Measurements from ENCODE around the gene PTTG2. TPM values are rescaled to one million over a fixed set of nuclear protein-coding genes. Genes with fewer than 3 reads are reported as not detected.

Gene PTTG2
- polyA plus RNA-seq, 1 of the 3 experiments (the other 2 are of a cell fraction), result not detected

GRCh38 chr4:37914539-37914938, 45.7 kb upstream of the PTTG2 start:
- Histone ChIP-seq H2AFZ (ENCODE audit: low read depth) (no peak overlapping the region), H3K4me1 (ENCODE audit: control insufficient read depth in 1 of 2, insufficient read depth in 2 of 2, low read depth in 1 of 2, low read length in 1 of 2) (no peaks in the 10 kb centered on the region), H3K9ac (no peak overlapping the region), H3K4me2 (no peak overlapping the region), H3K27ac (ENCODE audit: low read depth in 2 of 2, low read length in 1 of 2) (no peak overlapping the region), H3F3A (replicated peaks; ENCODE audit: insufficient read depth) (no peaks in the 10 kb centered on the region), H3K79me2 (ENCODE audit: insufficient read depth) (no peaks in the 10 kb centered on the region), H3K9me3 (no peaks in the 10 kb centered on the region), H4K20me1 (ENCODE audit: insufficient read depth) (no peaks in the 10 kb centered on the region), H3K27me3 (ENCODE audit: insufficient read depth) (peaks cover 15% of the 10 kb centered on the region; the same call in 1 of the 2 replicates), H3K36me3 (replicated peaks in 1 of 2; ENCODE audit: control insufficient read depth in 1 of 2, insufficient read depth in 2 of 2, low read length in 1 of 2) (no peaks in the 10 kb centered on the region), H3K4me3 (ENCODE audit: low read depth in 2 of 2, low read length in 1 of 2) (no peak overlapping the region), H3K9me2 (no peaks in the 10 kb centered on the region)
- ChIA-PET POLR2A (no interaction called here), CTCF (no interaction called here)
- DNase-seq, result no peak
- TF ChIP-seq RXRA (IDR thresholded peaks at IDR 0.05; ENCODE audit: borderline replicate concordance, low read depth) (no peak), TCF12 (IDR thresholded peaks at IDR 0.05) (no peak), GATA2 (CRISPR knock-in tag; IDR thresholded peaks at IDR 0.05) (no peak), NFIC (IDR thresholded peaks at IDR 0.05; ENCODE audit: borderline replicate concordance) (no peak), CTCF (IDR thresholded peaks at IDR 0.05) (no peak)
- WGBS (ENCODE audit: low lambda C conversion rate), result 44% methylated on average over 3 of the region's 3 CpGs

- H3K9me3 ChIP-seq, result no peaks in the 10 kb centered on the region
- no peak overlapping the region for H3K27ac ChIP-seq (ENCODE audit: low read depth in 2 of 2, low read length in 1 of 2)
- no peaks in the 10 kb centered on the region for H3K9me2 ChIP-seq
- 71% methylated on average over 7 of the region's 7 CpGs for WGBS (ENCODE audit: low lambda C conversion rate)
- H3K4me1 ChIP-seq (ENCODE audit: control insufficient read depth in 1 of 2, insufficient read depth in 2 of 2, low read depth in 1 of 2, low read length in 1 of 2), result no peaks in the 10 kb centered on the region
- H2AFZ ChIP-seq (ENCODE audit: low read depth), result no peak overlapping the region
- H3K4me2 ChIP-seq, result no peak overlapping the region
- H3K79me2 ChIP-seq (ENCODE audit: insufficient read depth), result no peaks in the 10 kb centered on the region
- no peaks in the 10 kb centered on the region for H3F3A ChIP-seq (replicated peaks; ENCODE audit: insufficient read depth)
- POLR2A ChIA-PET, result no interaction called here
- no peaks in the 10 kb centered on the region for H4K20me1 ChIP-seq (ENCODE audit: insufficient read depth)
- no peak for DNase-seq
- TF ChIP-seq TEAD4 (IDR thresholded peaks at IDR 0.05; ENCODE audit: borderline replicate concordance, insufficient read depth), result no peak
- TF ChIP-seq MEF2A (IDR thresholded peaks at IDR 0.05; ENCODE audit: borderline replicate concordance, low read depth), result no peak
- TF ChIP-seq SMC3 (IDR thresholded peaks at IDR 0.05; ENCODE audit: low read depth, low read length), result no peak
- TF ChIP-seq RFX5 (IDR thresholded peaks at IDR 0.05; ENCODE audit: low read length), result no peak
- no peak for TF ChIP-seq GATA2 (CRISPR knock-in tag; IDR thresholded peaks at IDR 0.05)
- TF ChIP-seq EZH2phosphoT487 (IDR thresholded peaks at IDR 0.05; ENCODE audit: borderline replicate concordance, low read depth), result no peak
- no peak for TF ChIP-seq CTCF (IDR thresholded peaks at IDR 0.05)
- TF ChIP-seq RAD21 (IDR thresholded peaks at IDR 0.05; ENCODE audit: low read length), result no peak
- no peak for TF ChIP-seq FOXJ3 (CRISPR knock-in tag; IDR thresholded peaks at IDR 0.05)
- no peak for TF ChIP-seq NRF1 (IDR thresholded peaks at IDR 0.05; ENCODE audit: low read depth, low read length)
- no peak for TF ChIP-seq TCF12 (IDR thresholded peaks at IDR 0.05)
- no peak for TF ChIP-seq EP300 (IDR thresholded peaks at IDR 0.05; ENCODE audit: borderline replicate concordance in 1 of 2, low read depth in 1 of 2, low read length in 1 of 2)
- no peak for TF ChIP-seq TAF1 (IDR thresholded peaks at IDR 0.05; ENCODE audit: borderline replicate concordance, low read depth, low read length)
- TF ChIP-seq ZBTB33 (IDR thresholded peaks at IDR 0.05; ENCODE audit: borderline replicate concordance, low read depth), result no peak
- no peak for TF ChIP-seq YY1 (IDR thresholded peaks at IDR 0.05; ENCODE audit: low read depth)
- TF ChIP-seq USF1 (IDR thresholded peaks at IDR 0.05; ENCODE audit: borderline replicate concordance, low read depth), result no peak
- no peak for TF ChIP-seq NFIC (IDR thresholded peaks at IDR 0.05; ENCODE audit: borderline replicate concordance)
- no peaks in the 10 kb centered on the region for H3K36me3 ChIP-seq (replicated peaks in 1 of 2; ENCODE audit: control insufficient read depth in 1 of 2, insufficient read depth in 2 of 2, low read length in 1 of 2)
- H3K4me3 ChIP-seq (ENCODE audit: low read depth in 2 of 2, low read length in 1 of 2), result no peak overlapping the region
- CTCF ChIA-PET, result interaction anchor here (0.9 kb wide), 1 partner anchor 54 kb away, joined by 4 read pairs; no protein-coding TSS in a partner anchor
- H3K27me3 ChIP-seq (ENCODE audit: insufficient read depth), result peaks cover 15% of the 10 kb centered on the region; the same call in 1 of the 2 replicates
- no peak overlapping the region for H3K9ac ChIP-seq
These were observed 42.8 kb upstream of the PTTG2 start for GRCh38 chr4:37917388-37917787.

Measured in SK-N-SH (cell line).